ENCODE measurements around the gene ATP2A3.
A peak's percentile ranks its signal among the peaks of the same experiment; 100 is the strongest.

ATP2A3 gene

DNA sequence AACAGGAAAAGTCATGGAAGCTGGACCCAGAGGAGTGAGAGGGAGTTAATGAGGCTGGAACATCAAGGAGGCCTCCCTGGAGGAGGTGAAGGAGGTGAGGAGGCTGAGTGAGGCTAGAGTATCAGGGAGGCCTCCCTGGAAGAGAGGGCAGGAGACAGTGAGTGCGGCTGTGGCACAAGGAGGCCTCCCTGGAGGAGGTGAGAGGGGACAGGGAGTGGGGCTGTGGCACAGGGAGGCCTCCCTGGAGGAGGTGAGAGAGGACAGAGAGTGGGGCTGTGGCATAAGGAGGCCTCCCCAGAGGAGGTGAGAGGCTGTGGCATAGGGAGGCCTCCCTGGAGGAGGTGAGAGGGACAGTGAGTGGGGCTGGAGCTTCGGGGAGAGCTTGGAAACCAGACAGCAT, 76.8 kb downstream of the ATP2A3 start:
- DNase-seq = no peak
- no peaks in the 10 kb centered on the region for H3K27me3 ChIP-seq (replicated peaks; ENCODE audit: control insufficient read depth, insufficient read depth, low read length, poor library complexity, severe bottlenecking)
- H3K36me3 ChIP-seq (ENCODE audit: control insufficient read depth, insufficient read depth, low read length) = peaks cover 5% of the 10 kb centered on the region
- H3K4me1 ChIP-seq (ENCODE audit: control insufficient read depth, insufficient read depth, low read length, poor library complexity, severe bottlenecking) = peaks cover 30% of the 10 kb centered on the region
- H3K4me3 ChIP-seq (ENCODE audit: insufficient read depth, low read depth, low read length, poor library complexity, severe bottlenecking) = peak overlapping the region; percentile 26
- no peaks in the 10 kb centered on the region for H3K9me3 ChIP-seq (ENCODE audit: control insufficient read depth, low read length)
- H3K27ac ChIP-seq (ENCODE audit: insufficient read depth, low read length, poor library complexity, severe bottlenecking) = no peak overlapping the region

DNA sequence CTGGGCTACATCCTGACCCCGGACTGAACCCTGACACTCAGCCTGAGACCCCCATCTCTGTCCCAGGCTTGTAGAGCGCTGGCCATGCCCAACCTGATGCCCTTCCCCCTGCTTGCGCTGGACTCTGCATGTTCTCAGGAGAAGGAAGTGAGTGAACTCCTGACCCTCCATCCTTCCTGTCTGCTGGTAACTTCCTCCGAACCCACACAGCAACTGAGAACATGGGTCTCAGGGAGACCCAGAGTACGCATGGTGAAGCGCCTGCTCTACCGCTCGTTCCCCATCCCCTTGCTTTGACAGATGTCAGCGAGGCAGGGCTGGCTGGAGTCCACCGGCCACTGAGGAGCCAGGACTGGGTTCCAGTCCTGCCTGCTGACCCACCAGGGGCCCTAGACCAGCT, 77.5 kb downstream of the ATP2A3 start:
- peak overlapping the region; percentile 26 for H3K4me3 ChIP-seq (ENCODE audit: insufficient read depth, low read depth, low read length, poor library complexity, severe bottlenecking)

DNA sequence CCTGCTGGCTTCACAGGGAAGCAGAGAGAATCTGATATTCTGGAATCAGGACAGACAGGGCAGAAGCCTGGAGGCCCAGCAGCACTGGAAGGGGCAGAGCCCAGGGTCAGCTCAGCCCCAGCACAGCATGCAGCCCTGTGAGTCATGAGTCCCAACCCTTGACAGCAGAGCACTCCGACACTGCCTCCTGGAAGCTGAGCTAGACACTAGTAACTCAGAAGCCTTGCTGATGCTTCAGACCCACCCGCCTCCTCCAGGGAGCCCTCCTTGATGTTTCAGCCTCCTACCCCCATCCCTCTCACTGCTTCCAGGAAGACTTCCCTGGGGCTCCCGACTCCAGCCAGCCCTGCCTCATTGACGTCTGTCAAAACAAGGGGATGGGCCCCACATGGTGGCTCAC, 78.3 kb downstream of the ATP2A3 start:
- Histone ChIP-seq H3K36me3 (ENCODE audit: control insufficient read depth, insufficient read depth, low read length) (peaks cover 5% of the 10 kb centered on the region), H3K9me3 (ENCODE audit: control insufficient read depth, low read length) (no peaks in the 10 kb centered on the region), H3K4me1 (ENCODE audit: control insufficient read depth, insufficient read depth, low read length, poor library complexity, severe bottlenecking) (peaks cover 20% of the 10 kb centered on the region), H3K27me3 (replicated peaks; ENCODE audit: control insufficient read depth, insufficient read depth, low read length, poor library complexity, severe bottlenecking) (no peaks in the 10 kb centered on the region), H3K4me3 (ENCODE audit: insufficient read depth, low read depth, low read length, poor library complexity, severe bottlenecking) (no peak overlapping the region), H3K27ac (ENCODE audit: insufficient read depth, low read length, poor library complexity, severe bottlenecking) (no peak overlapping the region)
- no peak for DNase-seq

More for the DNA sequence above, 77.5 kb downstream of the ATP2A3 start:
- DNase-seq = no peak
- H3K9me3 ChIP-seq (ENCODE audit: control insufficient read depth, low read length) = no peaks in the 10 kb centered on the region
- H3K4me1 ChIP-seq (ENCODE audit: control insufficient read depth, insufficient read depth, low read length, poor library complexity, severe bottlenecking) = peaks cover 24% of the 10 kb centered on the region
- no peak overlapping the region for H3K27ac ChIP-seq (ENCODE audit: insufficient read depth, low read length, poor library complexity, severe bottlenecking)
- no peaks in the 10 kb centered on the region for H3K27me3 ChIP-seq (replicated peaks; ENCODE audit: control insufficient read depth, insufficient read depth, low read length, poor library complexity, severe bottlenecking)
- H3K36me3 ChIP-seq (ENCODE audit: control insufficient read depth, insufficient read depth, low read length) = peaks cover 5% of the 10 kb centered on the region

DNA sequence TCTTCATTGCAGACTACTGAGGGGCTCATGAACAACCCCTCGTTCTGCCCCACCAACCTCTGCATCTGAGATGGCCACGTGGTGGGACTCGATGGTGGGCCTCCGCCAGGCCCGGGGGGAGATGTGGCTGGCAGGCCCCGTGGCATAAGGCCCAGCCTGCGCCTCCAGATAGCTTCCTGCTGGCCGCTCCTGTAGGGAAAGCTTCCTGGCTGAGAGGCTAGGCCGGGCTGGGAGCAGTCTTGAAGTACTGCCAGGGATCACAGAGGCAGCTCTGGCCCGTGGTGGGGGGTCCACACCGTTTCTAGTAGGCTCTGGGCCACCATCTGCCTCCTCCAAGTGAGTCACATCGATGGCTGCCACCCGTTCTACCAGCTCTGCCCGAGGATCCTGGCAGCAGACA, 79.0 kb downstream of the ATP2A3 start:
- no peaks in the 10 kb centered on the region for H3K27me3 ChIP-seq (replicated peaks; ENCODE audit: control insufficient read depth, insufficient read depth, low read length, poor library complexity, severe bottlenecking)
- peaks cover 20% of the 10 kb centered on the region for H3K4me1 ChIP-seq (ENCODE audit: control insufficient read depth, insufficient read depth, low read length, poor library complexity, severe bottlenecking)
- H3K4me3 ChIP-seq (ENCODE audit: insufficient read depth, low read depth, low read length, poor library complexity, severe bottlenecking) = no peak overlapping the region
- DNase-seq = no peak
- no peak overlapping the region for H3K27ac ChIP-seq (ENCODE audit: insufficient read depth, low read length, poor library complexity, severe bottlenecking)
- no peaks in the 10 kb centered on the region for H3K9me3 ChIP-seq (ENCODE audit: control insufficient read depth, low read length)
- peaks cover 5% of the 10 kb centered on the region for H3K36me3 ChIP-seq (ENCODE audit: control insufficient read depth, insufficient read depth, low read length)

DNA sequence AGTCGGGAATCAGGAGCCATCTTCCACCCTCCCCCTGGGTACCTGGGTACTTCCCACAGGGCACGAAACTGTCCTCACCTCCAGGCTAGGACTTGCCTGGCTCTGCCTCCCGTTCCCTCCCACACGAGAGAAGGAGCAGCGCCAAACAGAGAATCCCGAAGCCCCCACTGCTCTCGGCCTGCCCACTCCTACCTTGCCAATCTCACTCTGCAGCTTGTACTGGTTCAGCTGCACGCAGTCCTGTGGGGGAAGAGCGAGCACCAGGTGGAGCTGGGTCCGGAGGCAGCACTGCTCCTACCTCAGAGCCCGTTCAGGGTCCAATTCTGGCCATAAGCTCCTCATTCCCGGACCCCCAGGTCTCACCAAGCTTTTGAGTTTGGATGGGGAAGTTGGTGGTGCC, 80.0 kb downstream of the ATP2A3 start:
- no peak for DNase-seq
- H3K27ac ChIP-seq (ENCODE audit: insufficient read depth, low read length, poor library complexity, severe bottlenecking) = no peak overlapping the region
- peaks cover 20% of the 10 kb centered on the region for H3K4me1 ChIP-seq (ENCODE audit: control insufficient read depth, insufficient read depth, low read length, poor library complexity, severe bottlenecking)
- no peaks in the 10 kb centered on the region for H3K9me3 ChIP-seq (ENCODE audit: control insufficient read depth, low read length)
- no peak overlapping the region for H3K4me3 ChIP-seq (ENCODE audit: insufficient read depth, low read depth, low read length, poor library complexity, severe bottlenecking)
- peaks cover 5% of the 10 kb centered on the region for H3K36me3 ChIP-seq (ENCODE audit: control insufficient read depth, insufficient read depth, low read length)
- no peaks in the 10 kb centered on the region for H3K27me3 ChIP-seq (replicated peaks; ENCODE audit: control insufficient read depth, insufficient read depth, low read length, poor library complexity, severe bottlenecking)

DNA sequence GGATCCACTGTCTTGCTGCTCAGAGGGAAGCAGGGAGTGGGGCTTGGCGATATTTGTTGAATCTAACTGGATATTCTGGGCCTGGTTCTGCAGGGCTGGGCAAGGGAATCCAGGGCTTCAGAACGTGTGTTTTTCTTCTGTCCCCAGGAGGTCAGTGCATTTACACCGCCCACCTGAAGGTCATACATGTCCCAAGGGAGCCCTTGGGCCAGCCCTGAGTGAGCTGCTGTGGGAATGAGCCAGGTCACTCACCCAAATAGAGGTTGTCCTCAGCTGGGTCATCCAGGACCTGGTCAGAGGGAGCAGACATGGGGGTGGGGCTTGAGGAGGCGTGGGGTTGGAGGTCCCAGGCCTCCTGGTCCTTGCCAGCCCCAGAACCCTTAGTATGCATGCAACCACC, 82.0 kb downstream of the ATP2A3 start:
- DNase-seq = no peak
- Histone ChIP-seq H3K36me3 (ENCODE audit: control insufficient read depth, insufficient read depth, low read length) (peaks cover 8% of the 10 kb centered on the region), H3K27me3 (replicated peaks; ENCODE audit: control insufficient read depth, insufficient read depth, low read length, poor library complexity, severe bottlenecking) (no peaks in the 10 kb centered on the region), H3K4me1 (ENCODE audit: control insufficient read depth, insufficient read depth, low read length, poor library complexity, severe bottlenecking) (peaks cover 11% of the 10 kb centered on the region), H3K27ac (ENCODE audit: insufficient read depth, low read length, poor library complexity, severe bottlenecking) (no peak overlapping the region), H3K4me3 (ENCODE audit: insufficient read depth, low read depth, low read length, poor library complexity, severe bottlenecking) (no peak overlapping the region), H3K9me3 (ENCODE audit: control insufficient read depth, low read length) (no peaks in the 10 kb centered on the region)

DNA sequence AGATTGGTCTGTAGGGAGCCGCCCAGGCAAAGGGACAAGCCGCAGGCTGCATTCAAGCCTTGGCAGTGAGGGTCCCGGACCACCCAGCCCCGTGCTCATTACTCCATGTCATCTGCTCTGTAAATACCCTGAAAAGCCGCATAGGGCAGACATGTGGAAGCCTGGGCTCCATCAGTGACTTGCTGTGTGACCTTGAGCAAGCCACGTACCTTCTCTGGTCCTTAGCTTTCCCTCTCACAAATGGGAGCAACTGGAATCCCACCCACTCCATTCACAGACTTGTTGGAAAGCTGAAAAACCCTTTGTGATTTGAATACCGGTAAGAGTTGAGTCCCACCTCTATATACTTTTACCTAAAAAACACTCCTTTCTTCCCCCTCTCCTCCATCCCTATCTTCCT, 83.3 kb downstream of the ATP2A3 start:
- Histone ChIP-seq H3K27ac (ENCODE audit: insufficient read depth, low read length, poor library complexity, severe bottlenecking) (no peak overlapping the region), H3K36me3 (ENCODE audit: control insufficient read depth, insufficient read depth, low read length) (peaks cover 8% of the 10 kb centered on the region)
- no peak for DNase-seq

DNA sequence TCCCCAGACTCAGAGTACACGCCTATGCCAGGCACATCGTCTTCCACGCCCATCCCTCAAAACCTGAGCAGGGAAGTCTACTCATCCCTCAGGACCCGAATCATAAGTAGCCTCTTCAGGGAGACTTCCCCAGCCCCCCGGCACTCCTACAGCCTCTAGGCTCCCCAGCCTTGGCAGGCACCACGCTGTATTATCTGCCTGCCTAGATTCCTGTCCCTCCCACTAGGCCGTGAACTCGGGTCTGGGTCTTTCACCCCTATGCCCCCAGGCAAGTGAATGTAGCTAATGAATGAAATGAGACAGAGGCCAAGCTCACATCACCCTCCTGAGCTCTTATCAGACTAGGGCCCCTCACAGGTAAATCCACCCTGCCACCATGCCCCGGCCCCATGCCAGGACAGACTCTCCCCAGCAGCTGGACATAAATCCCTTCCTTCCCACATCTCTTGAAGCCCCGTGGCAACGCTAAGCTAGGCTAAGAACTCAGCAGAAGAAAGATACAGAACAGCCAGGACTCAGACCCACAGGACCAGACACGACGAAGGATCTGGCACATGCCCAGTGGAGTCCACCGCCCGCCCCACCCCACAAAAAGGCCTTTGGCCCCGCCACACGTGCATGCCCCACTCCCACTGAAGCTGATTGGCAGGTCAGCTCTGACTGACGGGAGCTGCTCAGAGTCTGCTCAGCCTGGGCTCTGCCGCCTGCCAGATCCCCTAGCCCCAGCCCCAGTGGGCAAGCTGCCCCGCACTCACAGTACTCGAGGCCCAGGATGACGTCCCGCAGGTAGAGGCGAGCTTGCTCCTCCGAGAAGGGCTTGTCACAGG, 84.4 kb downstream of the ATP2A3 start:
- Histone ChIP-seq H3K27me3 (replicated peaks; ENCODE audit: control insufficient read depth, insufficient read depth, low read length, poor library complexity, severe bottlenecking) (no peaks in the 10 kb centered on the region), H3K4me1 (ENCODE audit: control insufficient read depth, insufficient read depth, low read length, poor library complexity, severe bottlenecking) (no peaks in the 10 kb centered on the region), H3K4me3 (ENCODE audit: insufficient read depth, low read depth, low read length, poor library complexity, severe bottlenecking) (no peak overlapping the region), H3K36me3 (ENCODE audit: control insufficient read depth, insufficient read depth, low read length) (peaks cover 8% of the 10 kb centered on the region), H3K9me3 (ENCODE audit: control insufficient read depth, low read length) (no peaks in the 10 kb centered on the region), H3K27ac (ENCODE audit: insufficient read depth, low read length, poor library complexity, severe bottlenecking) (no peak overlapping the region)
- no peak for DNase-seq

More for the DNA sequence above, 83.3 kb downstream of the ATP2A3 start:
- Histone ChIP-seq H3K9me3 (ENCODE audit: control insufficient read depth, low read length) (no peaks in the 10 kb centered on the region), H3K4me1 (ENCODE audit: control insufficient read depth, insufficient read depth, low read length, poor library complexity, severe bottlenecking) (no peaks in the 10 kb centered on the region), H3K4me3 (ENCODE audit: insufficient read depth, low read depth, low read length, poor library complexity, severe bottlenecking) (no peak overlapping the region), H3K27me3 (replicated peaks; ENCODE audit: control insufficient read depth, insufficient read depth, low read length, poor library complexity, severe bottlenecking) (no peaks in the 10 kb centered on the region)

DNA sequence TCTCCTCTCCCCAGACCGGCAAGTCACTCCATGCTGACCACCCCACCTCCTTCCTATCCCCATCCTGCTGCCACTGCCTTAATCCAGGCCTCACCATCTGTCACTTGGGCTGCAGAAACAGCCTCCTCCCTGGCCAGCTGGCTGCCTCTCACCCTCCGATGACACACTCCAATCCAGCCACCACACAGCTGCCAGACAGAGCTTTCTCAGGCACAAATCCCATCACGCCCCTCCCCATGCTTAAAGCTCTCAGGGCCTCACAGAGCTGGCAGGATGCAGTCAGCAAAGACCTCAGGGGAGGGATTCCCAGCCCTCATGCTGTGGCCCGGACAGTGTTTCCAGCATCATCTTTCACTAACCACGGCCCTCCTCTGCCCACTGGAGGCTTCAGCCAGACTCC, 85.1 kb downstream of the ATP2A3 start:
- DNase-seq = no peak
- Histone ChIP-seq H3K4me1 (ENCODE audit: control insufficient read depth, insufficient read depth, low read length, poor library complexity, severe bottlenecking) (no peaks in the 10 kb centered on the region), H3K9me3 (ENCODE audit: control insufficient read depth, low read length) (no peaks in the 10 kb centered on the region), H3K27ac (ENCODE audit: insufficient read depth, low read length, poor library complexity, severe bottlenecking) (no peak overlapping the region), H3K27me3 (replicated peaks; ENCODE audit: control insufficient read depth, insufficient read depth, low read length, poor library complexity, severe bottlenecking) (no peaks in the 10 kb centered on the region), H3K4me3 (ENCODE audit: insufficient read depth, low read depth, low read length, poor library complexity, severe bottlenecking) (no peak overlapping the region), H3K36me3 (ENCODE audit: control insufficient read depth, insufficient read depth, low read length) (peaks cover 8% of the 10 kb centered on the region)

DNA sequence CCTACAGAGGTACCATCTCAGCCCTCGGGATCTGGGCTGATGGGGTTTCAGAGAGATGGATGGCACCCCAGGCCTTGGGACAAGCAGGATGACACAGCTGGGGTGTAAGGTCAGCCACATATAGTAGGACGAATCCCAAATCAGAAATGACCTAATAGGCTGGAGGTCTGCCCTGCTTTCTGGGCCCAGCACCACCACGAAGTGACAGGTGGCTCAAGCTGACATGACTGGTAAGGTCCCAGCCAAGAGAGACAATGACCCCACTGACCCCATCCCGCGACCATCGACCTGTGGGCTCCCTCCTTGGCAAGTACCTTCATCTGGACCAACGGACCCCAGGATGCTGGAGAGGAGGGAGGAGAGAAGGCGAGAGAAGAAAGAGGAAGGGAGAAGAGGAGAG, 87.0 kb downstream of the ATP2A3 start:
- no peak for DNase-seq
- H3K9me3 ChIP-seq (ENCODE audit: control insufficient read depth, low read length) = no peaks in the 10 kb centered on the region
- H3K27me3 ChIP-seq (replicated peaks; ENCODE audit: control insufficient read depth, insufficient read depth, low read length, poor library complexity, severe bottlenecking) = no peaks in the 10 kb centered on the region
- H3K27ac ChIP-seq (ENCODE audit: insufficient read depth, low read length, poor library complexity, severe bottlenecking) = no peak overlapping the region
- H3K4me3 ChIP-seq (ENCODE audit: insufficient read depth, low read depth, low read length, poor library complexity, severe bottlenecking) = no peak overlapping the region
- no peaks in the 10 kb centered on the region for H3K4me1 ChIP-seq (ENCODE audit: control insufficient read depth, insufficient read depth, low read length, poor library complexity, severe bottlenecking)
- H3K36me3 ChIP-seq (ENCODE audit: control insufficient read depth, insufficient read depth, low read length) = peaks cover 3% of the 10 kb centered on the region

All from effector memory CD4-positive, alpha-beta T cell (primary cell).